ENCODE data around the gene HSF4. TPM values are rescaled to one million over a fixed set of nuclear protein-coding genes. Genes with fewer than 3 reads are reported as not detected.

Gene HSF4
- total RNA-seq, 1 donor from 2014 or later = 54.3 TPM

GRCh38 chr16:67187175-67187890 lies 22.8 kb downstream of the HSF4 start:
- TF ChIP-seq POLR2A (IDR thresholded peaks at IDR 0.05) (no peak), POLR2AphosphoS5 (IDR thresholded peaks at IDR 0.05; ENCODE audit: insufficient read depth in 1 of 2, low read depth in 1 of 2) (no peak), CTCF (IDR thresholded peaks at IDR 0.05) (no peak)
- Histone ChIP-seq H3K4me3 (no peak overlapping the region), H3K4me1 (peaks cover 31% of the 10 kb centered on the region), H3K27me3 (no peaks in the 10 kb centered on the region), H3K27ac (no peak overlapping the region), H3K9me3 (no peaks in the 10 kb centered on the region), H3K36me3 (no peaks in the 10 kb centered on the region)
- intact Hi-C loops (cut with DNase I) = loop anchor here (5.0 kb wide), 1 partner anchor 35 kb away; the partner anchor contains the start of gene B3GNT9
- DNase-seq (ENCODE audit: extremely low spot score in 2 of 2) = no peak

GRCh38 chr16:67188323-67188722 lies 23.8 kb downstream of the HSF4 start:
- Histone ChIP-seq H3K4me3 (no peak overlapping the region), H3K27ac (no peak overlapping the region), H3K4me1 (peaks cover 33% of the 10 kb centered on the region), H3K9me3 (no peaks in the 10 kb centered on the region), H3K27me3 (no peaks in the 10 kb centered on the region), H3K36me3 (no peaks in the 10 kb centered on the region)
- intact Hi-C loops (cut with DNase I) = loop anchor here (5.0 kb wide), 1 partner anchor 36 kb away; the partner anchor contains the start of gene B3GNT9
- no peak for DNase-seq (ENCODE audit: extremely low spot score in 2 of 2)
- TF ChIP-seq CTCF (IDR thresholded peaks at IDR 0.05) = no peak
- TF ChIP-seq POLR2AphosphoS5 (IDR thresholded peaks at IDR 0.05; ENCODE audit: insufficient read depth in 1 of 2, low read depth in 1 of 2) = no peak
- no peak for TF ChIP-seq POLR2A (IDR thresholded peaks at IDR 0.05)

- DNase-seq (ENCODE audit: extremely low spot score in 2 of 2) = no peak
- Histone ChIP-seq H3K27me3 (no peaks in the 10 kb centered on the region), H3K9me3 (no peaks in the 10 kb centered on the region), H3K36me3 (no peaks in the 10 kb centered on the region), H3K4me1 (peaks cover 38% of the 10 kb centered on the region), H3K27ac (no peak overlapping the region), H3K4me3 (no peak overlapping the region)
- intact Hi-C loops (cut with DNase I) = loop anchor here (5.0 kb wide), 1 partner anchor 36 kb away; the partner anchor contains the start of gene B3GNT9
- TF ChIP-seq POLR2AphosphoS5 (IDR thresholded peaks at IDR 0.05; ENCODE audit: insufficient read depth in 1 of 2, low read depth in 1 of 2) = no peak
- TF ChIP-seq POLR2A (IDR thresholded peaks at IDR 0.05) = no peak
- no peak for TF ChIP-seq CTCF (IDR thresholded peaks at IDR 0.05)
These were observed 24.3 kb downstream of the HSF4 start for GRCh38 chr16:67188798-67189197.

GRCh38 chr16:67190041-67190440 lies 25.5 kb downstream of the HSF4 start, which contains the start of gene EXOC3L1:
TSS of gene EXOC3L1 (minus strand) at chr16:67190136. CDS start at chr16:67189676, 460 bp downstream.
- DNase-seq (ENCODE audit: extremely low spot score in 2 of 2) = no peak
- peaks cover 37% of the 10 kb centered on the region for H3K4me1 ChIP-seq
- TF ChIP-seq CTCF (IDR thresholded peaks at IDR 0.05) (no peak), POLR2AphosphoS5 (IDR thresholded peaks at IDR 0.05; ENCODE audit: insufficient read depth in 1 of 2, low read depth in 1 of 2) (no peak), POLR2A (IDR thresholded peaks at IDR 0.05) (no peak)
- H3K36me3 ChIP-seq = peaks cover 2 to 10% of the 10 kb centered on the region in 2 donors
- H3K4me3 ChIP-seq = no peak within 1 kb of the TSS
- no peak within 1 kb of the TSS for H3K27ac ChIP-seq
- intact Hi-C loops (cut with DNase I) = loop anchor here (5.0 kb wide), 1 partner anchor 173 kb away; no protein-coding TSS in a partner anchor
- no peaks in the 10 kb centered on the region for H3K9me3 ChIP-seq
- no peaks in the 10 kb centered on the region for H3K27me3 ChIP-seq
